Stimulated activated CD4-positive, alpha-beta T cell treated with anti-CD3 and anti-CD28 coated beads, Interleukin-1b, Interleukin-23, amount 100 ng/mL, for 1 hour (primary cell): ENCODE results near the gene TBXA2R.

Experiments used
- DNase-seq, 2 donors: peaks; one replicate each; pipeline ENCODE4 v3.0.0-alpha.2; 2020; ENCODE audit warnings: low read depth in 2 of 2

TBXA2R gene

DNA sequence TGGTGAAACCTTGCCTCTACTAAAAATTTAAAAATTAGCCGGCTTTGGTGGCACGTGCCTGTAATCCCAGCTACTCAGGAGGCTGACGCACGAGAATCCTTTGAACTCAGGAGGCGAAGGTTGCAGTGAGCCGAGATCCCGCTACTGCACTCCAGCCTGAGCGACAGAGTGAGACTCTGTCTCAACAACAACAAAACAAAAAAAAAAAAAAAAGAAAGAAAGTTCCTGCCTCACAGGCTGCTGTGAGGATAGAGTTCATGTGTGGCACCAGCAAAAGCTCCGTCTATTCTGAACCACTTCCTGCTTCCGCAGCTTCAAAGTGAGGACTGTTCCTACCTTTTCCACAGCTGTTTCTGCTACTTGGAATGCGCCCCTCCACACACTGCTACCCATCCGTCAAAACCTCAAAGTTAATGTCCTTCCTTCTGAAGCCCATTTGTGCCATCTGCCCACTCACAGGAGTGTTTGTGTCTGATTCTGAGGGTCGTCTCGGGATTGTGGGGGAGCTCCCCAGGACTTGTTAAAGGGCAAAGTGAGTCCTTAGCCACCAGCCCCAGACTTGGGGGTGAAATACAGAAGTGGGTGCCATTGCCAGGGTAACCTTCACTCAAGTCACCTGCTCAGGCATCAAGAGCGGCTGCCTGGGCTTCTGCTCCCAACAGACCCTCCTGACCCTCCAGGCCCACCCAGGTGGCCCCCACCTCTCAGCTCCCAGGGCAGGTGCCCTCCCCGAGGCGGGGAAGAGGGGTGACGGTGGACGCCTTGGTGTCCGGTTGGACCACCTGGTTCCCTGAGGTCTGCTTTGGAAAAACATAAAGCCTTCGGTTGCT, 52.2 kb downstream of the TBXA2R start:
- DNase-seq: no peak

GRCh38 chr19:3551792-3552095, 54.9 kb downstream of the TBXA2R start:
- no peak for DNase-seq

DNA sequence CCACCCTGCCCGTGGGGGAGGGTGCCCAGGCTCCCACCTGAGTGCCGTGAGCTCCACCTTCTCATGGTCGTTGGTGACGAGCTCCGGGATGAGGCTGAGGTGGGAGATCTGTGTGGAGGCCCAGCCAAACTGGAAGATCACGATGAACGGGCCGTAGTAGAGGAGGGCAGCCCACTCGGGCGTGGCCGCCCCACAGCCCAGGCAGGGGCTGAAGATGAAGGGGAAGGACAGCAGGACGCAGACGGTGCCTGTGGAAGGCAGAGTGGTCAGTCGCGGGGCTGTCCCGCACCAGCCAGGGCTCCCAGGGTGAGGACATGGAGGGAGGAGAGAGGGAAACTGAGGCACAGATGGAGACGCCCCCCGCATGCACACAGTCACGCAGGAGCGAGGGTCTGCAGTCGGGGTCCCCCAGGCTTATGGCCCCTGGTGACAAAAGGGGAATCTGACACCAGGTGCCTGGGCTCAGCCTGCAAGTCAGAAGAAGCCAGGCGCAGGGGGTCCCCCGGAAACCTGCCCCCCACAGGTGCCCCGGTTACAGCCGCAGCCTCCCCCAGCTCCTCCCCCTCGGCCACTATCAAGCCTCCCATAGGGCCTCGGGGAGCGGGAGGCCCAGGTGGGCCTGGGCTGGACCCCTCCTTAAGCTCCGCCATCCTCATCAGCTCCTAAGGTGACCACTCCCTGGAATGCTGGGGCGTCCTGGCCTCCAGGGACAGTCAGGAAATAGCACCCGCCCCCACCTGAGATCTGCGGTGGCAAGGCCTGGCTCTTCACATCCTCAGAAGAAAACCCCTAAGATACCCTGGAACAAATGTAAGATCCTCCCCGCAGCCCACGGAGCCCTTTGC, 55.5 kb downstream of the TBXA2R start:
- no peak for DNase-seq

DNA sequence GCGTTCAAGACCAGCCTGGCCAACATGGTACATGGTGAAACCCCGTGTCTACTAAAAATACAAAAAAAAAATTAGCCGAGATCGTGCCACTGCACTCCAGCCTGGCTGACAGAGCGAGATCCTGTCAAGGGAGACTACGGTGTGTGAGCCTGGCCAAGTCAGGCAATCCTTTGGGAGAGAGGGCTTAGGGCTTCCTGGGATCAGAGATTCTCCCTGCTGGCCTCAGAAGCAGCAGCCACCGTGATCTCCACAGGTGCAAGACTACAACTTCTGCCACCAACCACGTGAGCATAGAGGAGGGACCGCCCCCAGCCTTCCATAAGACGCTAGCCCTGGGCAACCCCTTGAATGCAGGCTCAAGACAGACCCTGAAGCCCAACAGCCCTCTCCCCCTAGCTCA, 56.9 kb downstream of the TBXA2R start:
- DNase-seq: no peak

- no peak for DNase-seq
Observed at GRCh38 chr19:3548606-3549005, 58.1 kb downstream of the TBXA2R start.

- no peak for DNase-seq
Observed at GRCh38 chr19:3547767-3548282, 58.9 kb downstream of the TBXA2R start.

DNA sequence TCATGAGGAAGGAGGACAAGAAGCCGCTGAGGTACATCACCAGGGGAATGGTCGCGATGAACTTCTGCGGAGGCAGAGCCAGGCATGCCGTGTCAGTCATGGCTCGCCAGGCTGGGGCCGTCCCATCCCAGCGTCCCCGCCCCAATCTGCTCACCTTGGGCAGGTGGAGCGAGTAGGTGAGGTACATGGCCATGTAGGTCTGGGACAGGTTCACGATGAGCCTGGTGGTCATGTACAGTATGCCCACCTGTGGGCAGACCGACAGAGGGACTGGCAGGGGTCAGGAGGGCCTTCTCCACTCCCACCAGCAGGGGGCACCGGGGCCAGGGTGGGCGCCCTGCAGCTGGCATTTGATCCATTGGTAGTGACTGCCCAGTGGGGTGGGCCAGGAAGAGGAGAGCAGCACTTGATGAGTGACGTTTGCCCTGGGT, 59.4 kb downstream of the TBXA2R start:
- no peak for DNase-seq

- DNase-seq: no peak
Observed at GRCh38 chr19:3546119-3546518, 60.6 kb downstream of the TBXA2R start.

GRCh38 chr19:3545669-3546034, 61.0 kb downstream of the TBXA2R start:
- DNase-seq: no peak

DNA sequence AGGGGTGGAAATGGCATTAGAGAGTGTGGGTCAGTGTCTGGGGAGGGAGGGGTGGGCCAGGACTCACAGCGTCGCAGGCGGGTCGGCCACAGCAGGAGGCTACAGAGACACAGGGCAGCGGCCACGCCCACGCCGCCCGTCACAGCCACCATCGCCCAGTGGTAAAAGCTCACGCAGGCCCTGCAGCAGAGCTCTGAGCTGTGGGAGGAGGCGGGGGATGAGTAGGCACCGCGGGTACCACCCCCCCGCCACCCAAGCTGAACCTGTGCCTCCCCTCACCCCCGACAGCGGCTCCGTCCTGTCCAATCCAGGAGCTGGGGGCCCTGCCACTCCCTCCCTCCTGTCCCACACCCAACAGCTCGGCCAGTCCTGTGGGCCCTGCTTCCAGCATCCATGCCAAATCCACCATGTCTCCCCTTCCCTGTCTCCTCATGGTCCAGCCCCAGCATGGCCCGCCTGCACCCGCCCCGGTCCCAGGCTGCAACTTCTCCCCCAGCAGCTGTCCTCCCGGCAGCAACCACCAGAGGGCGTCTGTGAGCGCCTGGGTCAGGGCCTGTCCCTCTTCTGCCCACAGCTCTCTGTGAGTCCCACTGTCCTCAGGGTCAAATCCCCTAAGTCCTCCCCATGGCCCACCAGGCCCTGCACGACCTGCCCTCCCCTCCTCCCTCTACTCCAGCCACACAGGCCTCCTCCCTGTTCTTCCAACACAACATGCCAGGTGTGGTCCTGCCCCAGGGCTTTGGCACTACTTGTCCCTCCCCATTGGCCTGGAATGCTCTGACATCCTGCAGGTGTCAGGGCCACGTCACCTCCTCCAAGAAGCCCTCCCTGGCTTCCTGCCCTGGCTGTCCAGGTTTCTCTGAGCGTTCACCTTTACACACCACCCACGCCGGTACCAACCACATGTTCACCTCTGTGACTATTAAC, 61.7 kb downstream of the TBXA2R start:
- DNase-seq: peak; percentile 51 to 69
